Activated T-helper 17 cell treated with anti-CD3 and anti-CD28 coated beads, Interleukin-2, amount 50 U/mL, for 72 hours (primary cell): ENCODE measurements around the gene SLC39A11. TPM values are rescaled to one million over a fixed set of nuclear protein-coding genes. Genes with fewer than 3 reads are reported as not detected.

Source experiments
- ATAC-seq: fragments of 150-1000 bp; cut with Tn5 transposase; replicated peaks from 2 replicates; pipeline ENCODE4 v1.10.0; 2021; ENCODE audit warnings: mild to moderate bottlenecking, moderate library complexity
- H3K27ac Mint-ChIP-seq: one replicate; pipeline ENCODE4 v1.8.0; 2022; ENCODE audit warnings: mixed read lengths
- H3K27me3 Mint-ChIP-seq: one replicate; pipeline ENCODE4 v1.8.0; 2022; ENCODE audit warnings: mixed read lengths
- H3K36me3 Mint-ChIP-seq: one replicate; pipeline ENCODE4 v1.8.0; 2022; ENCODE audit warnings: low read depth, mild to moderate bottlenecking, mixed read lengths
- H3K4me1 Mint-ChIP-seq: one replicate; pipeline ENCODE4 v1.8.0; 2022; ENCODE audit warnings: mixed read lengths
- H3K4me3 Mint-ChIP-seq: one replicate; pipeline ENCODE4 v1.8.0; 2022; ENCODE audit warnings: mild to moderate bottlenecking, mixed read lengths
- H3K9me3 Mint-ChIP-seq: one replicate; pipeline ENCODE4 v1.8.0; 2022; ENCODE audit warnings: mixed read lengths
- total RNA-seq, 2 donors: library from RNA; stranded (reverse); gene quantifications; one replicate each; pipeline ENCODE4 v1.2.3, GENCODE V29; 2022

Gene SLC39A11
- total RNA-seq, 2 donors from 2014 or later = 13.1 to 19.0 TPM

- Mint-ChIP-seq H3K27me3 (no peaks in the 10 kb centered on the region), H3K4me3 (no peak overlapping the region), H3K9me3 (no peaks in the 10 kb centered on the region), H3K36me3 (no peaks in the 10 kb centered on the region), H3K4me1 (no peaks in the 10 kb centered on the region), H3K27ac (no peak overlapping the region)
- no peak for ATAC-seq
Observed at GRCh38 chr17:72667096-72668063, 425.1 kb downstream of the SLC39A11 start.

GRCh38 chr17:72665852-72666851 lies 426.3 kb downstream of the SLC39A11 start:
- no peaks in the 10 kb centered on the region for H3K4me1 Mint-ChIP-seq
- no peak overlapping the region for H3K27ac Mint-ChIP-seq
- no peak for ATAC-seq

DNA sequence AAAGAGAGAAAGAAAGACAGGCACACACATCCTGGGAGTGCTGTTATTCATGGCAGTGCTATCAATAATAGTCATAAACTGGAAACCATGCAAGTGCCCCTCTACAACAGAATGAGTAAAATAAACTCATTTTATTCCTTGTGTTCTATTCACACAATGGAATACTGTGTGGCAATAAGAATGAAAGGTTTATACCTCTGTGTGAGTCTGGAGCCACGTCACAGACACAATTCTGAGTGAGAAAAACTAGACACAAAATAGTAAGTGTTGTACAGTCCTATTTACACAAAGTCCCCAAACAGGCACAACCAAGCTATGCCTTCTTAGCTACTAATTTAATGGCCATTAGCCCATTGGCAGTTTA lies 429.7 kb downstream of the SLC39A11 start:
- ATAC-seq = no peak
- Mint-ChIP-seq H3K4me3 (no peak overlapping the region), H3K36me3 (no peaks in the 10 kb centered on the region), H3K27me3 (no peaks in the 10 kb centered on the region), H3K4me1 (no peaks in the 10 kb centered on the region), H3K27ac (peak overlapping the region; percentile 65), H3K9me3 (no peaks in the 10 kb centered on the region)

More at GRCh38 chr17:72665852-72666851, 426.3 kb downstream of the SLC39A11 start:
- Mint-ChIP-seq H3K36me3 (no peaks in the 10 kb centered on the region), H3K27me3 (no peaks in the 10 kb centered on the region), H3K4me3 (no peak overlapping the region), H3K9me3 (no peaks in the 10 kb centered on the region)

- Mint-ChIP-seq H3K9me3 (no peaks in the 10 kb centered on the region), H3K27me3 (no peaks in the 10 kb centered on the region), H3K4me3 (no peak overlapping the region), H3K27ac (peak overlapping the region; percentile 65), H3K4me1 (no peaks in the 10 kb centered on the region), H3K36me3 (no peaks in the 10 kb centered on the region)
- ATAC-seq = no peak
Observed at GRCh38 chr17:72661945-72662826, 430.3 kb downstream of the SLC39A11 start.

DNA sequence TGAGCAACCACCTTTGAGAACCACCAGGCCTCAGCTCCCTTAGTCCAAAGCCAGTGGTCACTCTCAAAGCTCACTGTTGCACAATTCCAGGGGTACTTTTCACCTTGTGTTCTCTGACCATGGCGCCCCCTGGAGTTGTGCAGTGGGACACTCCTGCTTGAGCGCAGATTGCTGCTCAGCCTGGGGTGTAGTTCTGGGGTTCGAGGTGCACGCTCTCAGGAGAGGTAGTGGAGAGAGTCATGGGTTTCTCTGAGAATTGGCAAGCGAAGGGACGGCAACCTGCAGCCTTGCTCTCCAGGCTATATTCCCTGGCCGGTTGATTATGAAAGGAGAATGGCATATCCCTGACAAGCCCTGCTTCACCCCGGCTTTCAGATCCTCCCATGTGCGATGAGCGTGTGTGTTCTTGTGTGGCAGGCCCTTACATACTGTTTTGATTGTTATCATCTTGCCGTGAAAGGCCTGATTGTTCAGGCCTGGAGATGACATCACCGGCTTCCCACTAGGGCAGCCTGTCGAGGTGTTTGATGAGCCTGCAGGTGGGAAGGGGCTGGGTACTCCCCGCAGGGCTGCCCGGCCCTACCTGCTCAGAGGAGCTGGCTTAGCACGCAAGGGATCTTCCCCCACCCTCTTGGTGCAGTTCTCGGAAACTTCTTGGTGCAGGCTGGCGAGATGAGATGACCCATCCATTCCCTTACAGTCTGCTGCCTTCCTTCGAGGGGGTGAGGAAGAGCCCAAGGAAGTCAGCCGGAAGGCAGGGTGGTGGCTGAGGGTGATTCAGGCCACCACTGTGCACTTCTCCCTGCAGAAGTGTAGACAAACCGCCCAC lies 431.2 kb downstream of the SLC39A11 start:
- Mint-ChIP-seq H3K36me3 (no peaks in the 10 kb centered on the region), H3K27me3 (no peaks in the 10 kb centered on the region), H3K4me3 (no peak overlapping the region), H3K4me1 (no peaks in the 10 kb centered on the region), H3K9me3 (no peaks in the 10 kb centered on the region), H3K27ac (no peak overlapping the region)
- no peak for ATAC-seq

GRCh38 chr17:72660274-72661115 lies 432.0 kb downstream of the SLC39A11 start:
- Mint-ChIP-seq H3K27me3 (no peaks in the 10 kb centered on the region), H3K4me3 (no peak overlapping the region)

DNA sequence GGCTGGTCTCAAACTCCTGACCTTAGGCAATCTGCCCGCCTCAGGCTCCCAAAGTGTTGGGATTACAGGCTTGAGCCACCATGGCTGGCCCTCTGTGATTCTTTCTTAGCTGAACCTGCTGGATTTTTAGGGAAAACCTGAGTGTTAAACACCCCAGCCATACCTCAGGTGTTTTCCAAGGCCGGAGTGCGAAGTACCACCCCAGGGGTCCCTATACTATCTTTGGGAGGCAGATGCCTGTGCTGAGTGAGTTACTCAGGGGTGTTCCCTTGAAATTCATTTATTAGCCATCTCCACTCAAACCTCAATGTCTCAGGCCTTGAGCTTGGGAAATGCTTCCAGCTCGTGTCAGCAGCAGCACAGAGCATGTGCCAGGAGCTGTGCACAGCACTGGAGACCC lies 432.7 kb downstream of the SLC39A11 start:
- Mint-ChIP-seq H3K4me1 (no peaks in the 10 kb centered on the region), H3K9me3 (no peaks in the 10 kb centered on the region), H3K27ac (no peak overlapping the region), H3K27me3 (no peaks in the 10 kb centered on the region), H3K36me3 (no peaks in the 10 kb centered on the region), H3K4me3 (no peak overlapping the region)
- no peak for ATAC-seq

More at GRCh38 chr17:72660274-72661115, 432.0 kb downstream of the SLC39A11 start:
- Mint-ChIP-seq H3K9me3 (no peaks in the 10 kb centered on the region), H3K4me1 (no peaks in the 10 kb centered on the region), H3K27ac (no peak overlapping the region), H3K36me3 (no peaks in the 10 kb centered on the region)
- no peak for ATAC-seq

- Mint-ChIP-seq H3K36me3 (no peaks in the 10 kb centered on the region), H3K4me3 (no peak overlapping the region), H3K27ac (no peak overlapping the region), H3K4me1 (no peaks in the 10 kb centered on the region), H3K27me3 (no peaks in the 10 kb centered on the region), H3K9me3 (no peaks in the 10 kb centered on the region)
- no peak for ATAC-seq
Observed at GRCh38 chr17:72658675-72659074, 433.8 kb downstream of the SLC39A11 start.

- Mint-ChIP-seq H3K27me3 (no peaks in the 10 kb centered on the region), H3K27ac (peak overlapping the region; percentile 46), H3K4me1 (no peaks in the 10 kb centered on the region), H3K9me3 (no peaks in the 10 kb centered on the region), H3K4me3 (no peak overlapping the region), H3K36me3 (no peaks in the 10 kb centered on the region)
- ATAC-seq = no peak
Observed at GRCh38 chr17:72657467-72658317, 434.8 kb downstream of the SLC39A11 start.

DNA sequence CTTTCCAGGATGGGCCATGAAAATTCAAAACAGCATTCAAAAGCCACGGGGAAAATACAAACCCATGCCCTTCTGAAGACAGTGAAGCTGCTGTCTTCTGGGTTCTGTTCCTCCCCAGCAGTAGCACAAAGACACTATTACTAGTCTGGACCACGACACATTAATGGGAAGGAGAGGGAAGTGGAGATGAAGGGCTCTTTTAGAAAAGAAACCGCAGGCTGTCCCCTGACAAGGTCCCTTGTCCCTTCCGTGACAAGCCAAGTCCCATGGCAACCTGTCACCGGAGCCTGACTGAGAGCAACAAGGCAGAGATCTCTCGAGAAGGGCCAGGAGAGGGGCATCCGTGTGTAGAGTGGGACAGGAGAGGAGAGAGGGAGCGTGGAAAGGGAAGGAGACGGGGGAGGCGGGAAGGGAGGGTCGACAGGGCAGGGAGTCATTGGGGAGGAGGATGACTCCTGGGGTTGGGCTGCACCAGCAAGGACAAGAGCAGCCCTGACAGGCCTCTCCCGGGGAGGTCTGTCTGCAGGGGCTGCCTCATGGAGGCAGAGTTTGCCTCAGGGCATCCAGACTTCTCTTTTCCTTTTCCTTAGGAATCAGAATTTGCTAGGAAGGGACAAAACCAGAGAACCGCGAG lies 436.2 kb downstream of the SLC39A11 start:
- ATAC-seq = no peak
- no peaks in the 10 kb centered on the region for H3K36me3 Mint-ChIP-seq
- no peak overlapping the region for H3K4me3 Mint-ChIP-seq
- no peaks in the 10 kb centered on the region for H3K4me1 Mint-ChIP-seq
- H3K27ac Mint-ChIP-seq = peak overlapping the region; percentile 36
- no peaks in the 10 kb centered on the region for H3K27me3 Mint-ChIP-seq
- H3K9me3 Mint-ChIP-seq = no peaks in the 10 kb centered on the region

GRCh38 chr17:72654706-72655105 lies 437.8 kb downstream of the SLC39A11 start:
- Mint-ChIP-seq H3K4me3 (no peak overlapping the region), H3K9me3 (no peaks in the 10 kb centered on the region), H3K27me3 (no peaks in the 10 kb centered on the region), H3K4me1 (no peaks in the 10 kb centered on the region), H3K27ac (no peak overlapping the region), H3K36me3 (no peaks in the 10 kb centered on the region)
- no peak for ATAC-seq
